Panc1 (cell line): ENCODE measurements around the gene ATOSB.

Experiments
- CTCF ChIP-seq: fragments of 450-650 bp; IDR thresholded peaks from 2 replicates; pipeline ENCODE4 v1.5.1; 2017; ENCODE audit warnings: mild to moderate bottlenecking
- POLR2AphosphoS5 ChIP-seq: IDR thresholded peaks from 2 replicates; pipeline ENCODE4 v1.6.1; 2012; ENCODE audit warnings: mild to moderate bottlenecking, low read depth, low read length, moderate library complexity
- SIN3A ChIP-seq: IDR thresholded peaks from 2 replicates; pipeline ENCODE4 v1.6.1; 2012; ENCODE audit warnings: low read depth, mild to moderate bottlenecking, low read length, moderate library complexity, borderline replicate concordance; ENCODE audit not compliant: insufficient read depth
- TF ChIP-seq, protein P1 (sequence below), 2 experiments: IDR thresholded peaks; 2 replicates each; pipeline ENCODE4 v1.6.1; 2011 to 2012; ENCODE audit warnings: low read depth in 2 of 2, control low read depth in 1 of 2, low read length in 1 of 2, mild to moderate bottlenecking in 1 of 2, moderate library complexity in 1 of 2; ENCODE audit not compliant: insufficient read depth in 1 of 2

- TF ChIP-seq CTCF (no peak), POLR2AphosphoS5 (no peak), SIN3A (no peak)
- TF ChIP-seq, protein P1, sequence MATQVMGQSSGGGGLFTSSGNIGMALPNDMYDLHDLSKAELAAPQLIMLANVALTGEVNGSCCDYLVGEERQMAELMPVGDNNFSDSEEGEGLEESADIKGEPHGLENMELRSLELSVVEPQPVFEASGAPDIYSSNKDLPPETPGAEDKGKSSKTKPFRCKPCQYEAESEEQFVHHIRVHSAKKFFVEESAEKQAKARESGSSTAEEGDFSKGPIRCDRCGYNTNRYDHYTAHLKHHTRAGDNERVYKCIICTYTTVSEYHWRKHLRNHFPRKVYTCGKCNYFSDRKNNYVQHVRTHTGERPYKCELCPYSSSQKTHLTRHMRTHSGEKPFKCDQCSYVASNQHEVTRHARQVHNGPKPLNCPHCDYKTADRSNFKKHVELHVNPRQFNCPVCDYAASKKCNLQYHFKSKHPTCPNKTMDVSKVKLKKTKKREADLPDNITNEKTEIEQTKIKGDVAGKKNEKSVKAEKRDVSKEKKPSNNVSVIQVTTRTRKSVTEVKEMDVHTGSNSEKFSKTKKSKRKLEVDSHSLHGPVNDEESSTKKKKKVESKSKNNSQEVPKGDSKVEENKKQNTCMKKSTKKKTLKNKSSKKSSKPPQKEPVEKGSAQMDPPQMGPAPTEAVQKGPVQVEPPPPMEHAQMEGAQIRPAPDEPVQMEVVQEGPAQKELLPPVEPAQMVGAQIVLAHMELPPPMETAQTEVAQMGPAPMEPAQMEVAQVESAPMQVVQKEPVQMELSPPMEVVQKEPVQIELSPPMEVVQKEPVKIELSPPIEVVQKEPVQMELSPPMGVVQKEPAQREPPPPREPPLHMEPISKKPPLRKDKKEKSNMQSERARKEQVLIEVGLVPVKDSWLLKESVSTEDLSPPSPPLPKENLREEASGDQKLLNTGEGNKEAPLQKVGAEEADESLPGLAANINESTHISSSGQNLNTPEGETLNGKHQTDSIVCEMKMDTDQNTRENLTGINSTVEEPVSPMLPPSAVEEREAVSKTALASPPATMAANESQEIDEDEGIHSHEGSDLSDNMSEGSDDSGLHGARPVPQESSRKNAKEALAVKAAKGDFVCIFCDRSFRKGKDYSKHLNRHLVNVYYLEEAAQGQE (IDR thresholded peaks at IDR 0.05; ENCODE audit: insufficient read depth in 1 of 2, low read depth in 2 of 2, low read length in 1 of 2): no peak
Observed at GRCh38 chr9:35105126-35105525, 10.5 kb downstream of the ATOSB start.
